HEK293 (cell line): ENCODE measurements around the gene TK2.

ENCODE experiments used
- CTCF ChIA-PET: fragments of 350-600 bp; formaldehyde crosslinking; extraction: SDS; loops from one replicate; lab custom pipeline; 2021; ENCODE audit warnings: antibody characterized with exemption; lab: Yijun Ruan, JAX
- POLR2A ChIA-PET: fragments of 300-600 bp; formaldehyde crosslinking; extraction: SDS; loops from one replicate; lab custom pipeline; 2020; ENCODE audit warnings: antibody characterized with exemption, inconsistent platforms; lab: Yijun Ruan, JAX
- H3K27ac ChIP-seq: fragments of 200-500 bp; sonication (Bioruptor generic); 2 replicates; pipeline ENCODE4 v1.5.1; 2014; ENCODE audit warnings: low read depth, low read length, control low read depth, inconsistent platforms; ENCODE audit errors: extremely low read depth
- H3K36me3 ChIP-seq, 2 experiments: fragments of 200-500 bp in 1 of 2; sonication (Bioruptor generic) in 1 of 2; 1 replicate in 1 of 2; 2 replicates in 1 of 2; pipeline ENCODE4 v1.5.1; 2014 to 2017; ENCODE audit warnings: inconsistent platforms in 2 of 2, low read length in 2 of 2; ENCODE audit not compliant: control insufficient read depth in 2 of 2, insufficient read depth in 1 of 2
- H3K4me1 ChIP-seq: fragments of 200-500 bp; sonication (Bioruptor generic); 2 replicates; pipeline ENCODE4 v1.5.1; 2014; ENCODE audit warnings: mild to moderate bottlenecking, low read length, inconsistent platforms; ENCODE audit not compliant: control insufficient read depth, insufficient read depth
- H3K4me3 ChIP-seq: 2 replicates; pipeline ENCODE4 v1.5.1; 2011; ENCODE audit warnings: low read depth, mild to moderate bottlenecking, control low read depth, low read length, moderate library complexity
- H3K9me3 ChIP-seq: fragments of 200-500 bp; sonication (Bioruptor generic); 2 replicates; pipeline ENCODE4 v1.5.1; 2014; ENCODE audit warnings: low read depth, low read length, inconsistent platforms; ENCODE audit not compliant: control insufficient read depth, insufficient read depth
- BCL11B ChIP-seq: fragments of 450-650 bp; formaldehyde crosslinking; IDR thresholded peaks from 2 replicates; pipeline ENCODE4 v1.5.1; 2016; ENCODE audit warnings: low read depth, missing biosample characterization, missing genetic modification characterization
- FEZF1 ChIP-seq: fragments of 450-650 bp; formaldehyde crosslinking; IDR thresholded peaks from 2 replicates; pipeline ENCODE4 v1.5.1; 2016; ENCODE audit warnings: missing biosample characterization, missing genetic modification characterization
- KLF10 ChIP-seq: fragments of 450-650 bp; IDR thresholded peaks from 2 replicates; pipeline ENCODE4 v1.5.1; 2018; ENCODE audit warnings: missing biosample characterization, mild to moderate bottlenecking, missing genetic modification characterization
- ZBTB48 ChIP-seq: fragments of 450-650 bp; formaldehyde crosslinking; IDR thresholded peaks from 2 replicates; pipeline ENCODE4 v1.5.1; 2016; ENCODE audit warnings: missing biosample characterization, missing genetic modification characterization
- ZIC2 ChIP-seq: fragments of 450-650 bp; formaldehyde crosslinking; IDR thresholded peaks from 2 replicates; pipeline ENCODE4 v1.5.1; 2016; ENCODE audit warnings: missing biosample characterization, missing genetic modification characterization
- ZNF10 ChIP-seq: fragments of 450-650 bp; formaldehyde crosslinking; IDR thresholded peaks from 2 replicates; pipeline ENCODE4 v1.5.1; 2017; ENCODE audit warnings: missing biosample characterization, missing genetic modification characterization
- ZNF146 ChIP-seq: fragments of 450-650 bp; formaldehyde crosslinking; IDR thresholded peaks from 2 replicates; pipeline ENCODE4 v1.5.1; 2016; ENCODE audit warnings: missing biosample characterization, missing genetic modification characterization
- ZNF610 ChIP-seq: fragments of 450-650 bp; formaldehyde crosslinking; IDR thresholded peaks from 2 replicates; pipeline ENCODE4 v1.5.1; 2016; ENCODE audit warnings: missing biosample characterization, missing genetic modification characterization, borderline replicate concordance
- ZNF629 ChIP-seq: fragments of 450-650 bp; formaldehyde crosslinking; IDR thresholded peaks from 2 replicates; pipeline ENCODE4 v1.5.1; 2017; ENCODE audit warnings: missing biosample characterization, missing genetic modification characterization
- ZNF664 ChIP-seq: fragments of 450-650 bp; formaldehyde crosslinking; IDR thresholded peaks from 2 replicates; pipeline ENCODE4 v1.5.1; 2016; ENCODE audit warnings: missing biosample characterization, missing genetic modification characterization
- ZNF791 ChIP-seq: fragments of 450-650 bp; formaldehyde crosslinking; IDR thresholded peaks from 2 replicates; pipeline ENCODE4 v1.5.1; 2016; ENCODE audit warnings: missing biosample characterization, missing genetic modification characterization
- ZNF830 ChIP-seq: fragments of 450-650 bp; IDR thresholded peaks from 2 replicates; pipeline ENCODE4 v1.5.0; 2018; ENCODE audit warnings: missing biosample characterization, missing genetic modification characterization, low read depth, mild to moderate bottlenecking, moderate library complexity
- TF ChIP-seq, protein P1 (sequence below): fragments of 450-650 bp; formaldehyde crosslinking; IDR thresholded peaks from 2 replicates; pipeline ENCODE4 v1.5.1; 2016; ENCODE audit warnings: missing biosample characterization, missing genetic modification characterization
- TF ChIP-seq, protein P2 (sequence below): fragments of 450-650 bp; formaldehyde crosslinking; IDR thresholded peaks from 2 replicates; pipeline ENCODE4 v1.5.1; 2016; ENCODE audit warnings: missing biosample characterization, missing genetic modification characterization
- TF ChIP-seq, protein P3 (sequence below): fragments of 450-650 bp; formaldehyde crosslinking; IDR thresholded peaks from 2 replicates; pipeline ENCODE4 v1.5.1; 2017; ENCODE audit warnings: missing biosample characterization, missing genetic modification characterization
- TF ChIP-seq, protein P4 (sequence below): fragments of 450-650 bp; formaldehyde crosslinking; IDR thresholded peaks from 2 replicates; pipeline ENCODE4 v1.5.1; 2016; ENCODE audit warnings: missing biosample characterization, missing genetic modification characterization

Gene TK2

DNA sequence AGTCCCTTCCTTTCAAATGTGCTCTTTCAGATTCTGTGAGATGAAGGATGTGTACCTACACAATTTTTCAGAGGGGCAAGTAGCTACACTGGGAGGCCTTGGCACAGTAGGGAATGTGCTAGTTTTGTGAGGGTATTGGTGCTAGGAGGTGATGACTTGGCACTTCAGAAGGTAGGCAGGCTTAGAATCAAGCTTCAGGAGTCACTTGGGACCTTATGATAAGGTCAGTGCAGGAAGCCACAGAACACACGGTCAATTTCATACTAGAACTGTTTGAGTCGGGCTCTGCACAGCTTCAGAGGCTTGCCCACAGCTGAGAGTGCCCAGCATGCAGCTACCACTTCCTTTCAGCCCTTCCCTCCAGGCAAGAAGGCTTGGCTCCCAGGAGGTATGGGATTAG lies 22.4 kb upstream of the TK2 start:
- H3K4me3 ChIP-seq = no peak overlapping the region
- H3K36me3 ChIP-seq = peaks cover 0 to under 1% of the 10 kb centered on the region in 2 experiments; a peak in 1 of 3 replicates
- no peaks in the 10 kb centered on the region for H3K9me3 ChIP-seq
- H3K4me1 ChIP-seq = peaks cover 9% of the 10 kb centered on the region
- POLR2A ChIA-PET = no interaction called here
- TF ChIP-seq ZNF10 = no peak
- TF ChIP-seq ZBTB48 (tag by site-specific recombination) = no peak
- TF ChIP-seq, protein P1, sequence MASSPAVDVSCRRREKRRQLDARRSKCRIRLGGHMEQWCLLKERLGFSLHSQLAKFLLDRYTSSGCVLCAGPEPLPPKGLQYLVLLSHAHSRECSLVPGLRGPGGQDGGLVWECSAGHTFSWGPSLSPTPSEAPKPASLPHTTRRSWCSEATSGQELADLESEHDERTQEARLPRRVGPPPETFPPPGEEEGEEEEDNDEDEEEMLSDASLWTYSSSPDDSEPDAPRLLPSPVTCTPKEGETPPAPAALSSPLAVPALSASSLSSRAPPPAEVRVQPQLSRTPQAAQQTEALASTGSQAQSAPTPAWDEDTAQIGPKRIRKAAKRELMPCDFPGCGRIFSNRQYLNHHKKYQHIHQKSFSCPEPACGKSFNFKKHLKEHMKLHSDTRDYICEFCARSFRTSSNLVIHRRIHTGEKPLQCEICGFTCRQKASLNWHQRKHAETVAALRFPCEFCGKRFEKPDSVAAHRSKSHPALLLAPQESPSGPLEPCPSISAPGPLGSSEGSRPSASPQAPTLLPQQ = no peak
- no peak for TF ChIP-seq ZNF830 (tag by site-specific recombination)
- TF ChIP-seq, protein P2, sequence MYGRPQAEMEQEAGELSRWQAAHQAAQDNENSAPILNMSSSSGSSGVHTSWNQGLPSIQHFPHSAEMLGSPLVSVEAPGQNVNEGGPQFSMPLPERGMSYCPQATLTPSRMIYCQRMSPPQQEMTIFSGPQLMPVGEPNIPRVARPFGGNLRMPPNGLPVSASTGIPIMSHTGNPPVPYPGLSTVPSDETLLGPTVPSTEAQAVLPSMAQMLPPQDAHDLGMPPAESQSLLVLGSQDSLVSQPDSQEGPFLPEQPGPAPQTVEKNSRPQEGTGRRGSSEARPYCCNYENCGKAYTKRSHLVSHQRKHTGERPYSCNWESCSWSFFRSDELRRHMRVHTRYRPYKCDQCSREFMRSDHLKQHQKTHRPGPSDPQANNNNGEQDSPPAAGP (tag by site-specific recombination) = no peak
- peak; percentile 22; the same call in 1 of the 2 replicates for TF ChIP-seq ZIC2 (tag by site-specific recombination)
- TF ChIP-seq KLF10 = no peak
- no peak for TF ChIP-seq BCL11B (tag by site-specific recombination)
- TF ChIP-seq, all 188 proteins: peak for 1
- CTCF ChIA-PET = interaction anchor here (1.0 to 1.3 kb wide), 2 partner anchors 9 to 79 kb away, joined by 3 read pairs; no protein-coding TSS in a partner anchor
- H3K27ac ChIP-seq = no peak overlapping the region

DNA sequence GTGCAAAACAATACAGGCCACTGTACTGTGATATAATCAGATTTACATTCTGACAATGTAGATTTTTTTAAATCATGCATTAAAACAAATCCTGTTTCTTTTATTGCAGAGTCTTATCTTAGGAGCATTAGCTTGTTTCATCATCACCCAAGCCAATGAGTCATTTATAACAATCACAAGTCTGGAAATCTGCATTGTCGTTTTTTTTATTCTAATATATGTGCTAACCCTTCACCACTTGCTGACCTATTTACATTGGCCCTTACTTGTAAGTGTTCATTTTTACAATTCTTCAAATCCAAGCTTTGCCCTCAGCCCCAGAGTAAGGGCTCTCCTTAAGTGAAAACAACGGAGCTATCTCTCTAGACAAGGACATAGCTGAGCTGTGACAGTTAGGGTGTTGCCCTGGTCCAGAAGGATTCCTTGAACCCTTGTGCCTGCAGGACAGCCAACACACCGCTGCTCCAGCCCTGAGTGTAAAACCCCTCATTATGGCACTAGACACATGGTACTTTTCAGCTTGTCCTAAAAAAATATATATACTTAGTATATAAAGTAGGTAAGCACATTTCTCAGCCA lies 20.0 kb upstream of the TK2 start:
- POLR2A ChIA-PET = interaction anchor here (0.7 kb wide), 1 partner anchor 9 kb away, joined by 4 read pairs; the partner anchor contains the start of gene CMTM2
- H3K9me3 ChIP-seq = no peaks in the 10 kb centered on the region
- H3K4me3 ChIP-seq = no peak overlapping the region
- CTCF ChIA-PET = interaction anchor here (0.6 to 1.2 kb wide), 3 partner anchors 16 to 298 kb away, joined by 3 read pairs; no protein-coding TSS in a partner anchor
- H3K36me3 ChIP-seq = peaks cover 5 to 24% of the 10 kb centered on the region in 2 experiments; a peak in 2 of 3 replicates
- no peak overlapping the region for H3K27ac ChIP-seq
- TF ChIP-seq ZNF629 (0 out of 2 replicates have a peak, but pooled peaks have one; percentile 15), ZNF664 (tag by site-specific recombination) (no peak), ZNF610 (tag by site-specific recombination) (no peak)
- TF ChIP-seq, protein P3, sequence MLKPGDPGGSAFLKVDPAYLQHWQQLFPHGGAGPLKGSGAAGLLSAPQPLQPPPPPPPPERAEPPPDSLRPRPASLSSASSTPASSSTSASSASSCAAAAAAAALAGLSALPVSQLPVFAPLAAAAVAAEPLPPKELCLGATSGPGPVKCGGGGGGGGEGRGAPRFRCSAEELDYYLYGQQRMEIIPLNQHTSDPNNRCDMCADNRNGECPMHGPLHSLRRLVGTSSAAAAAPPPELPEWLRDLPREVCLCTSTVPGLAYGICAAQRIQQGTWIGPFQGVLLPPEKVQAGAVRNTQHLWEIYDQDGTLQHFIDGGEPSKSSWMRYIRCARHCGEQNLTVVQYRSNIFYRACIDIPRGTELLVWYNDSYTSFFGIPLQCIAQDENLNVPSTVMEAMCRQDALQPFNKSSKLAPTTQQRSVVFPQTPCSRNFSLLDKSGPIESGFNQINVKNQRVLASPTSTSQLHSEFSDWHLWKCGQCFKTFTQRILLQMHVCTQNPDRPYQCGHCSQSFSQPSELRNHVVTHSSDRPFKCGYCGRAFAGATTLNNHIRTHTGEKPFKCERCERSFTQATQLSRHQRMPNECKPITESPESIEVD (tag by site-specific recombination) = peak; percentile 28; the same call in 1 of the 2 replicates
- peaks cover 9% of the 10 kb centered on the region for H3K4me1 ChIP-seq

DNA sequence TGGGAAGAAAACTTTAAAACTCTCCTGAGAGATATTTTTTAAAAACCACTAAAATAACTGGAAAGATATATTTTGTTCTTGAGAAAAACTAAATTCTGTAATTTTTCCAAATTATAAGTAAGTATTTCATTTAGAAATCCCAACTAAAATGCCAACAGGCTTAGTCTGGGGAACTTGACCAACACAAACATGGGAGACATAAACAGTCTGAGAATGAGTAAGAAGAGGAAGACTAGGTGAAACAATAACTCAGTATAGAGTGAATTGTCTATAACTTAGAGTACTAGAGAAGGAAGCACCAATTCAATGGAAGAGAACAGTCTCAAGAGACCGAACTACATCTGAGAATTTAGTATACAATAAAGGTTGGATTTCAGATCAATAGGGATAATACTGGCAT lies 19.2 kb upstream of the TK2 start:
- no peak for TF ChIP-seq BCL11B (tag by site-specific recombination)
- H3K9me3 ChIP-seq = no peaks in the 10 kb centered on the region
- H3K27ac ChIP-seq = no peak overlapping the region
- ChIA-PET CTCF (interaction anchor here (0.6 kb wide), 1 partner anchor 311 kb away, joined by 7 read pairs; the partner anchor contains the start of gene PDP2), POLR2A (no interaction called here)
- no peak overlapping the region for H3K4me3 ChIP-seq
- H3K4me1 ChIP-seq = peaks cover 9% of the 10 kb centered on the region
- H3K36me3 ChIP-seq = peaks cover 5 to 30% of the 10 kb centered on the region in 2 experiments; a peak in 2 of 3 replicates

DNA sequence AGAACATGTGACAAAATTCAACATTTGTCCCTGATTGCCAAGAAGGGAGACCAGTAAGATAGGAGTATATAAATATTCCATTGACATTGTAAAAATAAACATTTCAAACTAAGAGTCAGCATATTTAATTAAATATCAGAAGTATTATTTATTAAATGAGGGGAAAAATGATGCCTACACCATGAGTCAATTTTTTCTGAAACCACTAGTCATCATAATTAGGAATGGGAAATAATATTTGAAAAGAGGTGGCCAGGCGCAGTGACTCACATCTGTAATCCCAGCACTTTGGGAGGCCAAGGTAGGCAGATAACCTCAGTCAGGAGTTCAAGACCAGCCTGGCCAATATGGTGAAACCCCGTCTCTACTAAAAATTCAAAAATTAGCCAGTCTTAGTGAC lies 18.4 kb upstream of the TK2 start:
- ChIA-PET CTCF (no interaction called here), POLR2A (no interaction called here)
- Histone ChIP-seq H3K4me3 (no peak overlapping the region), H3K27ac (no peak overlapping the region), H3K36me3 (peaks cover 5 to 38% of the 10 kb centered on the region in 2 experiments; a peak in 2 of 3 replicates)
- TF ChIP-seq BCL11B (tag by site-specific recombination) (no peak), FEZF1 (tag by site-specific recombination) (no peak), ZNF146 (tag by site-specific recombination) (no peak), ZNF791 (no peak)
- TF ChIP-seq, protein P4, sequence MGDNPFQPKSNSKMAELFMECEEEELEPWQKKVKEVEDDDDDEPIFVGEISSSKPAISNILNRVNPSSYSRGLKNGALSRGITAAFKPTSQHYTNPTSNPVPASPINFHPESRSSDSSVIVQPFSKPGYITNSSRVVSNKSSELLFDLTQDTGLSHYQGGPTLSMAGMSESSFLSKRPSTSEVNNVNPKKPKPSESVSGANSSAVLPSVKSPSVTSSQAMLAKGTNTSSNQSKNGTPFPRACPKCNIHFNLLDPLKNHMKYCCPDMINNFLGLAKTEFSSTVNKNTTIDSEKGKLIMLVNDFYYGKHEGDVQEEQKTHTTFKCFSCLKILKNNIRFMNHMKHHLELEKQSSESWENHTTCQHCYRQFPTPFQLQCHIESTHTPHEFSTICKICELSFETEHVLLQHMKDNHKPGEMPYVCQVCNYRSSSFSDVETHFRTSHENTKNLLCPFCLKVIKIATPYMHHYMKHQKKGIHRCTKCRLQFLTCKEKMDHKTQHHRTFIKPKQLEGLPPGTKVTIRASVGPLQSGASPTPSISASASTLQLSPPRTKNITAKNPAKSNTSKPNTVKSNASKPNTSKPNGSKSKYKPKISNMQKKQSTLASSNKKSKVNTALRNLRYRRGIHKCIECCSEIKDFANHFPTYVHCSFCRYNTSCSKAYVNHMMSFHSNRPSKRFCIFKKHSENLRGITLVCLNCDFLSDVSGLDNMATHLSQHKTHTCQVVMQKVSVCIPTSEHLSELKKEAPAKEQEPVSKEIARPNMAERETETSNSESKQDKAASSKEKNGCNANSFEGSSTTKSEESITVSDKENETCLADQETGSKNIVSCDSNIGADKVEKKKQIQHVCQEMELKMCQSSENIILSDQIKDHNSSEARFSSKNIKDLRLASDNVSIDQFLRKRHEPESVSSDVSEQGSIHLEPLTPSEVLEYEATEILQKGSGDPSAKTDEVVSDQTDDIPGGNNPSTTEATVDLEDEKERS (tag by site-specific recombination) = no peak
- TF ChIP-seq, all 188 proteins: peak for 0
- Histone ChIP-seq H3K4me1 (peaks cover 9% of the 10 kb centered on the region), H3K9me3 (no peaks in the 10 kb centered on the region)
